HCT116 (cell line): Measurements from ENCODE around the gene DLK1. TPM values are rescaled to one million over a fixed set of nuclear protein-coding genes. Genes with fewer than 3 reads are reported as not detected.

Source experiments
- ATAC-seq: fragments of 200-7000 bp; cut with Tn5 transposase; 2 replicates; pipeline ENCODE4 v1.9.1; 2020; ENCODE audit warnings: mild to moderate bottlenecking, moderate library complexity
- BruUV-seq: library from RNA; stranded (reverse); fragments of 400-500 nt; replicated peaks from 2 replicates; lab custom pipeline; 2021; lab: Mats Ljungman, UMichigan
- CTCF ChIA-PET: fragments of 300-600 bp; sonication (Branson Sonifier 250); formaldehyde crosslinking; loops from one replicate; lab custom pipeline; 2021; ENCODE audit warnings: antibody characterized with exemption; lab: Charles Lee
- POLR2A ChIA-PET: fragments of 300-600, 350-600 bp; sonication (Branson Sonifier 250); formaldehyde crosslinking; loops from one replicate; lab custom pipeline; 2021; ENCODE audit warnings: antibody characterized with exemption; lab: Charles Lee
- RAD21 ChIA-PET, 2 experiments: fragments of 300-600 bp; sonication (Branson Sonifier 250); formaldehyde crosslinking; loops; one replicate each; lab custom pipeline; 2023; ENCODE audit warnings: low total read pairs in 2 of 2; ENCODE audit not compliant: uncharacterized antibody in 2 of 2, unreplicated experiment in 2 of 2, low non-redundant PET in 1 of 2; lab: Charles Lee
- DNase-seq: peaks from one replicate; pipeline ENCODE4 v3.0.0-alpha.2; 2010; ENCODE audit warnings: low read depth, low spot score
- H2AFZ ChIP-seq: fragments of 200-600 bp; shearing (Covaris generic), sonication (generic); 2 replicates; pipeline ENCODE4 v1.6.1; 2017; ENCODE audit warnings: low read depth, mixed run types, mixed read lengths, antibody characterized with exemption, low read length; ENCODE audit not compliant: poor library complexity, severe bottlenecking
- H3K27ac ChIP-seq: 2 replicates; pipeline ENCODE4 v1.5.1; 2012; ENCODE audit warnings: low read depth, low read length
- H3K27me3 ChIP-seq: fragments of 200-600 bp; sonication (generic); 2 replicates; pipeline ENCODE4 v1.6.1; 2016; ENCODE audit warnings: mixed run types, low read length, mixed read lengths; ENCODE audit not compliant: insufficient read depth
- H3K36me3 ChIP-seq, 2 experiments: fragments of 200-500 bp in 1 of 2; fragments of 200-600 bp in 1 of 2; sonication (Bioruptor generic) in 1 of 2; sonication (generic) in 1 of 2; 2 replicates each; pipeline versions ENCODE4 v1.5.1 to v1.6.1; 2014 to 2016; ENCODE audit warnings: low read length in 2 of 2, inconsistent platforms in 1 of 2, mixed read lengths in 1 of 2, mixed run types in 1 of 2; ENCODE audit not compliant: insufficient read depth in 2 of 2, control insufficient read depth in 1 of 2
- H3K4me1 ChIP-seq, 2 experiments: fragments of 200-600 bp in 1 of 2; sonication (generic) in 1 of 2; 2 replicates each; pipeline versions ENCODE4 v1.5.1 to v1.6.1; 2012 to 2017; ENCODE audit warnings: low read length in 2 of 2, inconsistent platforms in 1 of 2, mild to moderate bottlenecking in 1 of 2, mixed read lengths in 1 of 2, mixed run types in 1 of 2, moderate library complexity in 1 of 2; ENCODE audit not compliant: insufficient read depth in 2 of 2, control insufficient read depth in 1 of 2
- H3K4me2 ChIP-seq: fragments of 200-600 bp; sonication (generic); 2 replicates; pipeline ENCODE4 v1.6.1; 2017; ENCODE audit warnings: mixed run types, low read length, mixed read lengths
- H3K4me3 ChIP-seq, 2 experiments: fragments of 200-600 bp in 1 of 2; sonication (generic) in 1 of 2; replicated peaks in 1 of 2; 2 replicates each; pipeline ENCODE4 v1.5.1; 2011 to 2016; ENCODE audit warnings: low read length in 2 of 2, control low read depth in 1 of 2, low read depth in 1 of 2, mild to moderate bottlenecking in 1 of 2, mixed read lengths in 1 of 2, mixed run types in 1 of 2
- H3K79me2 ChIP-seq: fragments of 200-600 bp; sonication (generic); 2 replicates; pipeline ENCODE4 v1.6.1; 2017; ENCODE audit warnings: mild to moderate bottlenecking, mixed run types, low read length, moderate library complexity, mixed read lengths; ENCODE audit not compliant: insufficient read depth
- H3K9ac ChIP-seq: fragments of 200-600 bp; sonication (generic); 2 replicates; pipeline ENCODE4 v1.6.1; 2016; ENCODE audit warnings: low read length, mixed read lengths
- H3K9me2 ChIP-seq: fragments of 200-600 bp; sonication (generic), shearing (Covaris generic); 2 replicates; pipeline ENCODE4 v1.6.1; 2017; ENCODE audit warnings: mixed run types, mild to moderate bottlenecking, moderate library complexity; ENCODE audit not compliant: insufficient read depth
- H3K9me3 ChIP-seq, 2 experiments: fragments of 200-500 bp in 1 of 2; fragments of 200-600 bp in 1 of 2; sonication (Bioruptor generic) in 1 of 2; sonication (generic) in 1 of 2; 2 replicates each; pipeline ENCODE4 v1.6.1; 2014 to 2017; ENCODE audit warnings: low read length in 2 of 2, mixed read lengths in 2 of 2, inconsistent platforms in 1 of 2, low read depth in 1 of 2, mild to moderate bottlenecking in 1 of 2, mixed run types in 1 of 2, moderate library complexity in 1 of 2; ENCODE audit not compliant: control insufficient read depth in 1 of 2, insufficient read depth in 1 of 2
- H4K20me1 ChIP-seq: fragments of 200-600 bp; sonication (generic), shearing (Covaris generic); 2 replicates; pipeline ENCODE4 v1.6.1; 2017; ENCODE audit warnings: mixed run types, mild to moderate bottlenecking, moderate library complexity; ENCODE audit not compliant: insufficient read depth
- CEBPB ChIP-seq: IDR thresholded peaks from 2 replicates; pipeline ENCODE4 v1.6.1; 2012; ENCODE audit warnings: low read depth
- CTCF ChIP-seq, 3 experiments: fragments of 200-600 bp in 1 of 3; sonication (generic) in 1 of 3; IDR thresholded peaks in 2 of 3; conservative IDR thresholded peaks in 1 of 3; 2 replicates each; pipeline ENCODE4 v1.5.1; 2012 to 2017; ENCODE audit warnings: low read depth in 2 of 3, low read length in 2 of 3, antibody characterized with exemption in 1 of 3, borderline replicate concordance in 1 of 3, control low read depth in 1 of 3, mild to moderate bottlenecking in 1 of 3, mixed read lengths in 1 of 3, mixed run types in 1 of 3, moderate library complexity in 1 of 3; ENCODE audit not compliant: insufficient read depth in 1 of 3
- ELF1 ChIP-seq: IDR thresholded peaks from 2 replicates; pipeline ENCODE4 v1.6.1; 2012; ENCODE audit warnings: low read depth, borderline replicate concordance
- EZH2phosphoT487 ChIP-seq: fragments of 200-600 bp; IDR thresholded peaks from 2 replicates; pipeline ENCODE4 v1.6.1; 2018; ENCODE audit warnings: antibody characterized with exemption, borderline replicate concordance
- JUND ChIP-seq: IDR thresholded peaks from 2 replicates; pipeline ENCODE4 v1.6.1; 2012
- POLR2A ChIP-seq: IDR thresholded peaks from 2 replicates; pipeline ENCODE4 v1.7.0; 2011; ENCODE audit warnings: borderline replicate concordance; ENCODE audit not compliant: insufficient read depth, insufficient read length; ENCODE audit errors: extremely low read depth
- POLR2AphosphoS5 ChIP-seq: IDR thresholded peaks from 2 replicates; pipeline ENCODE4 v1.6.1; 2011; ENCODE audit warnings: mild to moderate bottlenecking, low read depth, low read length, moderate library complexity
- RAD21 ChIP-seq: IDR thresholded peaks from 2 replicates; pipeline ENCODE4 v1.6.1; 2012; ENCODE audit warnings: low read depth, mild to moderate bottlenecking
- SP1 ChIP-seq: IDR thresholded peaks from 2 replicates; pipeline ENCODE4 v1.6.1; 2012; ENCODE audit warnings: low read depth
- TCF7L2 ChIP-seq: IDR thresholded peaks from 2 replicates; pipeline ENCODE4 v1.7.0; 2011; ENCODE audit warnings: borderline replicate concordance, inconsistent platforms; ENCODE audit not compliant: insufficient read depth, insufficient read length; ENCODE audit errors: extremely low read depth
- ZFX ChIP-seq: fragments of 450-650 bp; IDR thresholded peaks from 2 replicates; pipeline ENCODE4 v1.6.1; 2017
- intact Hi-C: fragments of 100-400 bp; cut with micrococcal nuclease; formaldehyde crosslinking; loops from 2 replicates; pipeline ENCODE4 v1.10.0; 2022
- total RNA-seq: library from RNA; stranded (reverse); gene quantifications from one replicate; pipeline ENCODE4 v1.2.1, GENCODE V29; 2021; ENCODE audit not compliant: unreplicated experiment
- TF ChIP-seq, protein P1 (sequence below): IDR thresholded peaks from 2 replicates; pipeline ENCODE4 v1.6.1; 2012; ENCODE audit warnings: low read depth

DLK1 gene
- total RNA-seq, 1 experiment from 2014 or later = 1.5 TPM

GRCh38 chr14:100677152-100677551 lies 49.5 kb upstream of the DLK1 start:
- CTCF ChIA-PET = interaction anchor here (1.1 to 1.8 kb wide), 2 partner anchors 14 to 224 kb away, joined by 3 to 6 read pairs; no protein-coding TSS in a partner anchor
- no TSS peak for BruUV-seq
- POLR2A ChIA-PET = interaction anchor here (1.0 kb wide), 1 partner anchor 16 kb away, joined by 5 read pairs; no protein-coding TSS in a partner anchor
- no peak overlapping the region for H3K4me3 ChIP-seq
- H2AFZ ChIP-seq = no peak overlapping the region
- ATAC-seq = no peak
- no peak overlapping the region for H3K9ac ChIP-seq
- RAD21 ChIA-PET = no interaction called here
- H3K4me2 ChIP-seq = no peak overlapping the region
- no peak overlapping the region for H3K27ac ChIP-seq
- DNase-seq = no peak
- no peaks in the 10 kb centered on the region for H3K27me3 ChIP-seq
- H3K4me1 ChIP-seq = peaks cover 0 to 11% of the 10 kb centered on the region in 2 experiments; a peak in 1 of 4 replicates
- TF ChIP-seq TCF7L2 = no peak
- no peak for TF ChIP-seq EZH2phosphoT487
- TF ChIP-seq ELF1 = no peak
- TF ChIP-seq CTCF (IDR thresholded peaks at IDR 0.05 in 2 of 3, conservative IDR thresholded peaks at IDR 0.05 in 1 of 3; ENCODE audit: borderline replicate concordance in 1 of 3, insufficient read depth in 1 of 3, low read depth in 2 of 3, low read length in 2 of 3) = no peak
- no peak for TF ChIP-seq POLR2AphosphoS5
- no peak for TF ChIP-seq JUND
- TF ChIP-seq, protein P1, sequence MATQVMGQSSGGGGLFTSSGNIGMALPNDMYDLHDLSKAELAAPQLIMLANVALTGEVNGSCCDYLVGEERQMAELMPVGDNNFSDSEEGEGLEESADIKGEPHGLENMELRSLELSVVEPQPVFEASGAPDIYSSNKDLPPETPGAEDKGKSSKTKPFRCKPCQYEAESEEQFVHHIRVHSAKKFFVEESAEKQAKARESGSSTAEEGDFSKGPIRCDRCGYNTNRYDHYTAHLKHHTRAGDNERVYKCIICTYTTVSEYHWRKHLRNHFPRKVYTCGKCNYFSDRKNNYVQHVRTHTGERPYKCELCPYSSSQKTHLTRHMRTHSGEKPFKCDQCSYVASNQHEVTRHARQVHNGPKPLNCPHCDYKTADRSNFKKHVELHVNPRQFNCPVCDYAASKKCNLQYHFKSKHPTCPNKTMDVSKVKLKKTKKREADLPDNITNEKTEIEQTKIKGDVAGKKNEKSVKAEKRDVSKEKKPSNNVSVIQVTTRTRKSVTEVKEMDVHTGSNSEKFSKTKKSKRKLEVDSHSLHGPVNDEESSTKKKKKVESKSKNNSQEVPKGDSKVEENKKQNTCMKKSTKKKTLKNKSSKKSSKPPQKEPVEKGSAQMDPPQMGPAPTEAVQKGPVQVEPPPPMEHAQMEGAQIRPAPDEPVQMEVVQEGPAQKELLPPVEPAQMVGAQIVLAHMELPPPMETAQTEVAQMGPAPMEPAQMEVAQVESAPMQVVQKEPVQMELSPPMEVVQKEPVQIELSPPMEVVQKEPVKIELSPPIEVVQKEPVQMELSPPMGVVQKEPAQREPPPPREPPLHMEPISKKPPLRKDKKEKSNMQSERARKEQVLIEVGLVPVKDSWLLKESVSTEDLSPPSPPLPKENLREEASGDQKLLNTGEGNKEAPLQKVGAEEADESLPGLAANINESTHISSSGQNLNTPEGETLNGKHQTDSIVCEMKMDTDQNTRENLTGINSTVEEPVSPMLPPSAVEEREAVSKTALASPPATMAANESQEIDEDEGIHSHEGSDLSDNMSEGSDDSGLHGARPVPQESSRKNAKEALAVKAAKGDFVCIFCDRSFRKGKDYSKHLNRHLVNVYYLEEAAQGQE = no peak
- TF ChIP-seq CEBPB = no peak
- no peak for TF ChIP-seq POLR2A
- no peak for TF ChIP-seq SP1
- no peak for TF ChIP-seq ZFX
- TF ChIP-seq RAD21 = no peak
- intact Hi-C loops = no loop called here
- no peaks in the 10 kb centered on the region for H4K20me1 ChIP-seq
- no peaks in the 10 kb centered on the region for H3K9me3 ChIP-seq
- no peaks in the 10 kb centered on the region for H3K79me2 ChIP-seq
- no peaks in the 10 kb centered on the region for H3K9me2 ChIP-seq
- H3K36me3 ChIP-seq = no peaks in the 10 kb centered on the region
